Uterus (tissue), 2 donors: ENCODE measurements around the gene SEMA3E.
"Not testable (repeated sequence)": the region's sequence is repeated elsewhere in the genome, so short reads cannot be mapped to it uniquely, and the experiment has no call there.

ENCODE experiments used
- CTCF ChIP-seq, 4 experiments: fragments of 200-600 bp in 2 of 4; fragments of 450-650 bp in 2 of 4; sonication (generic) in 2 of 4; IDR thresholded peaks; one replicate each; pipeline ENCODE4 v1.5.1; 2016 to 2019; ENCODE audit warnings: antibody characterized with exemption in 4 of 4, mild to moderate bottlenecking in 2 of 4, moderate library complexity in 1 of 4
- POLR2A ChIP-seq, 2 donors: fragments of 450-650 bp; IDR thresholded peaks; one replicate each; pipeline ENCODE4 v1.6.1; 2016; ENCODE audit warnings: antibody characterized with exemption in 2 of 2, mild to moderate bottlenecking in 1 of 2, moderate library complexity in 1 of 2

- not testable (repeated sequence) for TF ChIP-seq CTCF, POLR2A (IDR thresholded peaks at IDR 0.05)
Measured at GRCh38 chr7:83461820-83462219, 187.1 kb downstream of the SEMA3E start.
